ENCODE measurements around the gene CIART.
A peak's percentile ranks its signal among the peaks of the same experiment; 100 is the strongest.
"Not testable (repeated sequence)": the region's sequence is repeated elsewhere in the genome, so short reads cannot be mapped to it uniquely, and the experiment has no call there.

CIART gene

GRCh38 chr1:150309758-150310508 lies 27.6 kb downstream of the CIART start:
- H3K9me3 ChIP-seq (ENCODE audit: control insufficient read depth, insufficient read depth, low read length), result no peaks in the 10 kb centered on the region
- H3K9ac ChIP-seq (ENCODE audit: low read depth, low read length), result no peak overlapping the region
- peaks cover 5% of the 10 kb centered on the region; the same call in 1 of the 2 replicates for H3K4me1 ChIP-seq (ENCODE audit: insufficient read depth, low read length)
- H3K36me3 ChIP-seq (ENCODE audit: insufficient read depth, low read length), result no peaks in the 10 kb centered on the region; the same call in none of the 2 replicates

- no peaks in the 10 kb centered on the region for H3K9me3 ChIP-seq (ENCODE audit: control insufficient read depth, insufficient read depth, low read length)
- H3K4me1 ChIP-seq (ENCODE audit: insufficient read depth, low read length), result no peaks in the 10 kb centered on the region
- H3K36me3 ChIP-seq (ENCODE audit: insufficient read depth, low read length), result no peaks in the 10 kb centered on the region; the same call in none of the 2 replicates
- H3K9ac ChIP-seq (ENCODE audit: low read depth, low read length), result no peak overlapping the region
These were observed 29.4 kb downstream of the CIART start for GRCh38 chr1:150311762-150312161.

- H3K36me3 ChIP-seq (ENCODE audit: insufficient read depth, low read length); H3K9me3 ChIP-seq (ENCODE audit: control insufficient read depth, insufficient read depth, low read length); H3K4me1 ChIP-seq (ENCODE audit: insufficient read depth, low read length); H3K9ac ChIP-seq (ENCODE audit: low read depth, low read length): not testable (repeated sequence)
These were observed 32.3 kb downstream of the CIART start for GRCh38 chr1:150314691-150315090.

- Histone ChIP-seq H3K36me3 (ENCODE audit: insufficient read depth, low read length) (peaks cover 10% of the 10 kb centered on the region), H3K9me3 (ENCODE audit: control insufficient read depth, insufficient read depth, low read length) (no peaks in the 10 kb centered on the region), H3K4me1 (ENCODE audit: insufficient read depth, low read length) (no peaks in the 10 kb centered on the region), H3K9ac (ENCODE audit: low read depth, low read length) (peak overlapping the region; percentile 93; the same call in 1 of the 2 replicates)
These were observed 38.3 kb downstream of the CIART start for GRCh38 chr1:150320667-150320978.

GRCh38 chr1:150321826-150322166 lies 39.4 kb downstream of the CIART start:
- Histone ChIP-seq H3K4me1 (ENCODE audit: insufficient read depth, low read length) (no peaks in the 10 kb centered on the region), H3K36me3 (ENCODE audit: insufficient read depth, low read length) (peaks cover 21% of the 10 kb centered on the region), H3K9me3 (ENCODE audit: control insufficient read depth, insufficient read depth, low read length) (no peaks in the 10 kb centered on the region), H3K9ac (ENCODE audit: low read depth, low read length) (peak overlapping the region; percentile 93)

- no peaks in the 10 kb centered on the region for H3K9me3 ChIP-seq (ENCODE audit: control insufficient read depth, insufficient read depth, low read length)
- peaks cover 21% of the 10 kb centered on the region for H3K36me3 ChIP-seq (ENCODE audit: insufficient read depth, low read length)
- no peaks in the 10 kb centered on the region for H3K4me1 ChIP-seq (ENCODE audit: insufficient read depth, low read length)
- H3K9ac ChIP-seq (ENCODE audit: low read depth, low read length), result peak overlapping the region; percentile 93
These were observed 40.0 kb downstream of the CIART start for GRCh38 chr1:150322310-150322709.

- Histone ChIP-seq H3K36me3 (ENCODE audit: insufficient read depth, low read length) (peaks cover 42% of the 10 kb centered on the region), H3K9me3 (ENCODE audit: control insufficient read depth, insufficient read depth, low read length) (no peaks in the 10 kb centered on the region), H3K4me1 (ENCODE audit: insufficient read depth, low read length) (no peaks in the 10 kb centered on the region), H3K9ac (ENCODE audit: low read depth, low read length) (no peak overlapping the region)
These were observed 50.4 kb downstream of the CIART start for GRCh38 chr1:150332651-150333290.
